Breast epithelium (tissue), 3 donors: ENCODE results near the gene SLC16A12.

Experiments
- CTCF ChIP-seq, 3 donors: fragments of 450-650 bp; IDR thresholded peaks; one replicate each; pipeline ENCODE4 v1.5.1; 2016 to 2017; ENCODE audit warnings: antibody characterized with exemption in 3 of 3, mild to moderate bottlenecking in 3 of 3, moderate library complexity in 3 of 3
- POLR2A ChIP-seq: fragments of 450-650 bp; IDR thresholded peaks from one replicate; pipeline ENCODE4 v1.6.1; 2016; ENCODE audit warnings: antibody characterized with exemption, mild to moderate bottlenecking, moderate library complexity
- POLR2AphosphoS5 ChIP-seq, 3 donors: sonication (generic); formaldehyde crosslinking; IDR thresholded peaks; one replicate each; pipeline ENCODE4 v1.6.1; 2017; ENCODE audit warnings: antibody characterized with exemption in 3 of 3

- TF ChIP-seq POLR2A: no peak
- no peak for TF ChIP-seq CTCF (IDR thresholded peaks at IDR 0.05)
- TF ChIP-seq POLR2AphosphoS5 (IDR thresholded peaks at IDR 0.05): no peak
Measured at GRCh38 chr10:89470628-89471027, 64.8 kb downstream of the SLC16A12 start.
